CD4-positive, alpha-beta T cell treated with Interleukin-10 for 1 hour (primary cell): ENCODE data around the gene FGF19.
"Not testable (repeated sequence)": the region's sequence is repeated elsewhere in the genome, so short reads cannot be mapped to it uniquely, and the experiment has no call there.

Source experiments
- DNase-seq: peaks from one replicate; pipeline ENCODE4 v3.0.0-alpha.2; 2020

FGF19 gene

DNA sequence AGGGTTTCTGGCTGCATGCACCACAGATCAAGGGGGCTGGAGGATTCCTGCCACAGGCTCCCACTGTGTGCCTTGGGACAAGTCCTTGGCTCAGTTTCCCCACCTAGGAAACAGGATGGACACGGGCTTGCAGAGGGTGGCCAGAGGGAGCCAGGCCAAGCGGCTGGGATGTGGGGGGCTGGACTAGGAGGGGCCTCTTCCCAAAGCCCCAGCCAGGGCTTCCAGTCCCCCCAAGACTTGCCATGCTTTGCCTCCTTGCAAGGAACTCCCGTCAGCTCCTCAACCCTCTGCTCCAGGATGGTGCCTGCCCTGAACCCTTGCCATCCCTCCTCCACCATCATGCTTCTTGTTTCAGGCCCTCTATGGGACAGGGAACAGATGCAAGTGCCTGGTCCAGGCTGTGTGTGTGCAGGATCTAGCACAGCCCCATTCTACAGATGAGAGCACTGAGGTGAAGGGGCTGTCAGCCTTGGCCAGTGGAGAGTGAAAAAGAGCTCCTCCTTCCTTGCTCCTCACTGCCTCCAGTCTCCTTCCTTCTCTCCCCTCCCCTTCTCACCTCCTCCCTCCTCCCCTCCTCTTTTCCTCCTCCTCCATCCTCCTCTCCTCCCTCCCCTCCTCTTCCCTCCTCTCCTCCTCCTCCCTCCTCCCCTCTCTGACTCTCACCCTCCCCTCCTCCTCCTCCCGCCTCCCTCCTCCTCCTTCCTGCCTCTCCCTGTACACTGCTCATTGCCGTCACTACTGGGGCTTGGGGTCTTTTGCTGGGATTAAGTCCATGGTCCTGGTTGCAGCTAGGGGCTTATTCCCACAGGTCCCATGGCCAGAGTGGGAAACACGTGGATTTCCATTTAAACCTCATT lies 13.3 kb upstream of the FGF19 start:
- DNase-seq: no peak

DNA sequence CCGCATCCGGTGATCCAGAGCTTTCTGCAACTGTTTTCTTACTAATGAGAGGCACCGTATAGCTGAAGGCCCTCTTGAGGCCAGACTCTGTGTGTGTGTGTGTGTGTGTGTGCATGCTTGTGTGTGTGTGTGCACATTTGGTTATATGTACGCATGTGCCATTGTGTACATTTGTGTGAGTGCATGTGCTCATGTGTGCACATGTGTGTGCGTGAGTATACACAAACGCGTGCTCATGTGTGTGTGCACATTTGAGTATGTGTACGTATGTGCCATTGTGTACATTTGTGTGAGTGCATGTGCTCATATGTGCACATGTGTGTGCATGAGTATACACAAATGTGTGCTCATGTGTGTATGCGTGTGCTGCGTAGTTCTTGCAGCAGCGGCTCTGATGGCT lies 12.3 kb upstream of the FGF19 start:
- no peak for DNase-seq

DNA sequence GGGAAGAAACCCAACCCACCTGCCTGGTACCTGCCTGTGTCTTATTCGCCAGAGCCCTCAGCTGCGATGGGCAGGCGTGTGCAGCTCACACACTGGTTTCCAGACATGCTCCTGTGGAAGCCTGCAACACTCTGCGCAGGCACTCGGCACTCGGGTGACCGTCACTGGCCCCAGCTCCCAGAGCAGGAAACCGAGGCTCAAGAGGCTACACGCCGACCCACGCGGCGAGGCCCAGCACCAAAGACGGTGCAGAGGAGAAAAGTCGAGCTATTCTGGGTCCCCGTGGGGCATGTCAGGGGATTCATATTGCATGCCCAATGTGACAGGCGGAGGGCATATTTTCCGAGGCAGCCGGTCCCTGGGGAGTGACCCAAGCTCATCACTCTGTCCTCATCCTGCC lies 11.6 kb upstream of the FGF19 start:
- DNase-seq: no peak

DNA sequence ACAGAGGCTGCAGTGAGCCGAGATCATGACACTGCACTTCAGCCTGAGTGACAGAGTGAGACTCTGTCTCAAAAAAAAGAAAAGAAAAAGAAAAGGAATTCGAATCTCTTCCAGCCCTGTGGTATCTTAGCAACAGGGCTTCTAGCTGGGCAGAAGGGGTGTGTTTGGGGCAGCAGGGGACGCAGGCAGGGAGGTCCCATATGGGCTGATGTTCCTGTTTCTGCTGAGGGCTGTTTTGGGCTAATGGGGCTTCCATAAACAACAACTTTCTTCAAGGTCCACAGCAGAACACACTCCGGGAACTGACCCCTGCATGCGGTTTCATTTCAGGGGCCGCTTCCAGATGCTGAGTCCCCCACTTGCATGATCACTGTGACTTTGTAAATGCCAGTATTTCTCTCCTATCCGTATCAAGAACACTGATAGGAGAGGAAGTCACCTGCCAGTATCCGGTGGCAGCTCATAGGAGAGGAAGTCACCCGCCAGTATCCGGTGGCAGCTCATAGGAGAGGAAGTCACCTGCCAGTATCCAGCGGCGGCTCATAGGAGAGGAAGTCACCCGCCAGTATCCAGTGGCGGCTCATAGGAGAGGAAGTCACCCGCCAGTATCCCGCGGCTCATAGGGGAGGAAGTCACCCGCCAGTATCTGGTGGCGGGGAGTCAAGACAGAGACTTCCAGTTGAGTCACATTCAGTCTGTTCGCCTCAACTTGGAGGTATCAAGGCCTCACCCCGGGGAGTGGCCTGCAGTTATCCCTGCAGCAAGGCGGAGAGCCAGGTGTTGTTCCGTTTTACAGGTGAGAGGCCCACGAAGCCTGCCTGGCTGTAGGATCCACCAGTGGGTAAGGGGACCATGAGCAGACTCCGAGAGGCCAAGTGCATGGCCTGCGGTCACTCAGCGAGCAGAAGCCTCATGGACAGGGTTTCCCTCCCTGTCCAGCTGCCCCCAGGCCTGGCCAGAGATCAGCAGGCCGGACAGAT lies 8.3 kb upstream of the FGF19 start:
- peak; percentile 13 for DNase-seq

DNA sequence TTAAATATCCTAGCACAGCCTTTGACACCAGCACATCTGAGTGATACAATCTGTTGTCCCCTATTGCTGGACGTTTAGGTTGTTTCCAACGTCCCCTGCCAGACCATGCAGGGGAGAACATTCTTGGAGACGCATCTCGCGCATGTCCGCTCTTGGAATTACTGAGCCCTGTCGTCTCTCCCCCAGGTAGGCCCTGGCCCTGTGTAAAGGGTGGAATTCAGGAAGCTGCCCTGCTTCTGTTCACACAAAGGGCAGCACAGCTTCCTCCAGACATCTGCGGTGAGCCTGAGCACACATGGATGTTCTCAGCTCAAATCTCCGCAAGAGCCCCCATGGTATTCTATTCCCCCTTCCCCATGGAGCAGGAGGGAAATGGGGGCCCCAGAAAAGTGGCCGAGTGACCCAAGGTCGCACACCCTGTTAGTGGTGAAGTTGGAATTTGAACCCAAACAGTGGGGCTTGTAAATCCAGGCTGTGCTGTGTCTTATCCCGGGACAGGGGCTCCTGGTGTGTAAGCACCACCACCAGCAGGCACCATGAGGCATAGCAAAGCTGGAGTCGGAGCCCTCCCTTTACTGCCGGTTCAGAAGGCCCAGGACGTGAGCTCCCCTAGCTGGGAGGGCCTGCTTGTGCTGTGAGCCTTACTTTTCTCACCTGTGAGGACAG lies 5.0 kb upstream of the FGF19 start:
- no peak for DNase-seq

DNA sequence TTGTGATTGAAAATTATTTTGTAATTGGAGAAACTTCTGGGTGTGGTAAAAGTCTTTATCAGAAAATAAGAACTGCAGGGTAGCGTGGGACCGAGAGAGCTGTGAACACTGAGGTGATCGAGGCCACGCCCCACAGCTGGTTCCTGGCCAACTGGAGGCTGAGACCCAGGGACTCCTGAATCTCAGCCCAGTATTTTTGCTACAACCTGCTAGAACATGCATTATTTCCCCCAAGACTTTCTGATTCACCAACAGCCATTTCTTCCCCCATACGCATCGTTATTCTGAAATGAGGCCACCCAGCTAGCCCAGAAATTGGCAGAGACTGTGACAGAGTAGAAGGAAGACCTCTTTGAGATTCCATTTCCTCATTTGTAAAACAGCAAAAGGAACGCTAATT lies 3.4 kb upstream of the FGF19 start:
- no peak for DNase-seq

DNA sequence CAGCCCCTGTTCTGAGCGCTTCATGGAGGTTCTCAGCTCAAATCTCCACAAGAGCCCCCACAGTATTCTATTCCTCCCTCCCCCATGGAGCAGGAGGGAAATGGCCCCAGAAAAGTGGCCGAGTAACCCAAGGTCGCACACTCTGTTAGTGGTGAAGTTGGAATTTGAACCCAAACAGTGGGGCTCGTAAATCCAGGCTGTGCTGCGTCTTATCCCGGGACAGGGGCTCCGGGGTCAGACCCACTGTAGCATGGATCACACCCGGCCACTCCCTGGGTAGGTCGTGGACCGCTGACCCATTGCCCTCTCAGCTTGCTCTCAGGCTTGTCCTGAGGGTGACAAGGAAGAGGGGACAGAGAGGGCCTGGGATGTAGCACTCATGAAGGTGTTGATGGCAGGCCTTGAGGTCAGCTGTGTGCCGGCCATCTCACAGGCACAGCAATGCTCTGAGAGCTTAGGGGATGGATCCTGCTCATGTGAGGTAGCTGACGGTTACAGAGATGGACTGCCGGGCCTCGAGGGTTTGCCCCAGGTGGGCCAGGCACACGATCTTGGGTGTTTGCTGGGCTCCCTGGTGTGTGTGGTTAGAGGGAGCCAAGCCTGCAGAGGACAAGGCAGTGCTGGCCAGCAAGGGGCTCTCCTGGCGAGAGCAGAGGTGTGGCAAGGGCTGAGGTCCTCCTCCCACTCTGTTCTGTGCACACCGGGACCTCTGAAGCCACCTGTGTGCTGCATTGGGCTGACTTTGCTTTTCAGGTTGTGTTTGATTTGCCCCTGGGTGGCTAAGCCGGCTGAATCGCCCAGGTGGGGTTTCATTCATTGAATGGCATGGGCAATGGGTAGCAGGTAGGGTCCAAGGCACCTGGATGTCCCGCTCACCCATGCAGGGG lies 2.3 kb upstream of the FGF19 start:
- no peak for DNase-seq

DNA sequence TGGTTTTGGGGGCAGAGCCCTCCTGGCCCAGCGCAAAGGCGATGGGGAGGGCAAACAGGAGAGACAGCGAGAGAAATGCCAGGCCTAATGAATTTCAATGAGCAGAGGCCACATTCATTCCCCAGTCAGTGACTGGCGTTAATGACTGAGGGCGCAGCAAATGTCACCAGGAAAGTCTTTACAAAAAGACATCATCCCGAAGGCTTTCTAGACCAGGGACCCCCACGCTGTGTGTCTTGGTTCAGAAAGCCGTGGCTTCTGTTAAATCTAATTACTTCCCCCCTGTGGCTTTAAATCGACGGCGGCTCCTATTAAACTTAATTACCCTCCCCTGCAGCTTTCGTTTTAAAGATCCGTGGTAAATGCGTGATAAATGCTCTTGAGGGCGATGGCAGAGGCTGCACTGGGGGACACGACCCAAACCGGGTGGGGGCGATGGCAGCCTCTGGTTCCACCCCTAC lies 1.6 kb upstream of the FGF19 start:
- no peak for DNase-seq

DNA sequence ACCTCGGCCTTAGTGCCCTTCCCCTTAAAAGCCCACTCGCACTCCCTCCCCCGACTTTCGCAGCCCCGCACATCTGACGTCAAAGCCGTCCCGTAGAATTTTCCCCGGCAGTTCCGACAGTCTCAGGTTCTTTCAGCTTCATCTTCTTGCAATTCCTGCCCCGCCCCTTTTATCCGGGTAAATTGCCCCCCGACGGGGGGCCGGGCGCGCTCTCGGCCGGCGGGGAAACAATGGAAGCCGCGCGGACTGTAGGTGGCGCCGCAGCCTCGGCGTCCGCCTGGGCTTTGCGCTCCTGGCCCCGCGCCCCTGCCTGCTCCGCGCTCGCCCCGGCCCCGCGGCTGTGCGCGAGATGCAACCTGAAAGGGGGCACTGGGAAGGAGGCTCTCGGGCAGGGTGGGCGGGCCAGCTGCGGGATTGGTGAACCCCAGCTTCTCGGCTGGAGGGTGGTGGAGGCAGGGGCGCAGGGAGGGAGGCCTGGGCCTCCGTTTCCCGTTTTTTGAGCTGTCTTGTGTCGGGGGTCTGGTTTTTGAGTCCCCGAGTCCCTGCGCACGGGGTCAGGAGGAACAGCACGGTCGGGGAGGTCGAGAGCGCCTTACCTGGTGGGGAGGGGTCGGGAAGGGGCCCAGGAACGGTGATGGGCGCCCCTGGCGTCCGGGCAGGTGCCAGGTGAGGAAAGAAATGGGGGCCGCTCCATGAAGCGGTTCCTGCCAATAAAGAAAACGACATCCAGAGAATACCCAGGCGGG lies 859 bp upstream of the FGF19 start:
- DNase-seq: no peak

DNA sequence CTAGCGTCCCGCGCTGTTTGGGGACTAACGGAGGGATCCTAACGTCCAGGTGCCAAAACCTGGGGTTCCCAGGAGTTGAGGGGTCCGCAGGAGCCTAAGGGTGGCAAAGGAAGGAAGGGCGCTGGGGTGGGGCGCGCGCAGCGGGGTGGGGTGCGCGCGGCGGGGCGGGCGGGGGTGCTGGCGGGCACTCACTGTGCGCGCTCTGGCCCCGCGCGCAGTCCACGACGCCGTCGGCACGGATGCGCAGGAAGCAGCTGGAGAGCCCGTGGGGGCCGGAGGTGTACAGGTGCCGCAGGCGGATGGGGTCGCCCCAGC lies 412 bp downstream of the FGF19 start:
- DNase-seq: no peak

DNA sequence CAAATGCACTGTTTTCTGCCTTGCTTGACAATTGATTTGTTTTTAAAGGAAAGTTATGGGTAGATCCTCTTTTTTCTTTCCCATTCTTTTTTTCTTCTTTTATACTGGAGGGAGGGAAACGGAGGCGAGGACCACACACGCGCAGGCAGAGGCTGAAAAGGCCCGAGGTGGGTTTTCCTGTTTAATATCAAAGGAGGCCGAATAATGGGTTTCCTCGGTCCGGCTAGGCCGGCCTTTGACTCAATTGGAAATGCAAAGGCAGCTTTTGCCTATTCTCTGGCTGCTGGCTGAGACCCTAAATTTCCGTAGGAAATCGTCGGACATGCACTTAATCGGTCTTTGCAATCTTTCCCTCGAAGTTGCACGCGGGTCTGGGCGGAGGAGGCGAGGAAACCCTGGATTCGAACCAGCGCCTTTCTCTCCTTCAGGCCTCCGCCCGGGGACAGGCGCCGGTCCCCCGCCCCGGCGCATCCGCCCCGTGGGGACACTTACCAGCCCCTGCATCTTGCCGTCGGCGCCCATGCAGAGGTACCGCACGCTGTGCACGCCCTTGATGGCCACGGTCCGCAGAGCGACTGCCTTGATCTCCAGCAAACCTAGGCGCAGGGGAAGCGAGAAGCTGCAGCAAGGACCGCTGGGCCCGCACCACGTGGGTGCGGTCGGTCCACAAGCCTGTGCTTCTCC lies 911 bp downstream of the FGF19 start:
- no peak for DNase-seq

DNA sequence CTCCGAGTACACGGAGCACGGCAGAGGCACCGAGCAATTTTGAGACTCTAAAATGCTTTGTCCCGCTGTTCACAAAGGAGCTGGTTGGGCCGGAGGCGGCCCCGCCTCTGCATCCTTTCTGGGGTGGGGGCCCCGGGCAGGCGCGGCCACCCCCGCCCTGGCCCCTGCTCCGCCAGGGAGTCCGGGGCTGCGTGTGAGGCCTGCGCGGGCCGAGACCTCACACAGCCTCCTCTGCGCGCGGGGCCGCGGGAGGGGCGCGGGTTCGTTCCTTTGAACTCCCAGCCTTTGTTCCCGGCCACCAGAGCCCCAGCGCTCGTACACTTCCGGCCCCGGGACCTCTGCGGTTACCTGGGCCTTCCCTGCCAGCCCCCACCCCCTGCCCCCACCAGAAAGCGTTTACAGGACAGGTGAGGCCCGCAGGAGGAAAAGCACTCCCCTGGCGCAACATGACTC lies 1.6 kb downstream of the FGF19 start:
- no peak for DNase-seq

DNA sequence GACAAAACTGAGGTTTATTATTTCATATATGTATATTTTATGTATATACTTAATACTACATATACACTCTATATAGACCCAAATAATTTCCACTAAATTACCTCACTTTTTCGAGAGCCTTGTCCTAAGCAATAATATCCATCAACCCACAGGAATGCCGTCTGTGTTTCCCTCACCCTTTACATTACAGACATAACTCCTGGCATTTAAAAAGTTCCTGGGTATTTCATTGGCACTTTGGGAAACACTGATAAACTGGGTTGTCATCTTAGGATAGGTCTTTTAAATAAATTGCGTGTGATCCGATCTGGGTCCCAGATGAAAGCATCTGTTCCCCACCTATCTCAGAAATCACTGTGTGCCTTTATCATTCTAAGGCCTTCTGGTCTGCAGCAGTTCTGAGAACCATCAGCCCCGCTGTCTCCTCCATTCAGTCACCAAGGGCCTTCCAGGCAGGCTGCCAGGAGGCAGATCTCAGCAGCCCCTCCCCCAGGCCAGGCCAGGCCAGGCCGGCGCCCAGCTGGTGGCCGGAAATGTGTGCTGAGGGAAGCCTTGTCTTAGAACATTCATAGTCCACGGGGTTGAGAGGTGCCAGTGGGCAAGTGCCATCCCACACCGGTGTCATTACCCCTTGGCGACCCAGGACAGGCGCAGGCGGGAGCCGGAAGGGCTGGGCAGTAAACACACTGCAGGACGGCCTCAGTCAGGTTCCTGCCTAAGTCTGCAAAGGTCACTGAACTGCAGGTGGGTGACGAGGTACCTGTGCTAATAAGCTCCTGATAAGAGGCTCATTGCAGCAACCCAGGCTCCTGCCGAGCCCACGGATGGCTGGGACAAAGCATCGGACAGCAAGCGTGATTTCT lies 3.3 kb downstream of the FGF19 start:
- no peak for DNase-seq

DNA sequence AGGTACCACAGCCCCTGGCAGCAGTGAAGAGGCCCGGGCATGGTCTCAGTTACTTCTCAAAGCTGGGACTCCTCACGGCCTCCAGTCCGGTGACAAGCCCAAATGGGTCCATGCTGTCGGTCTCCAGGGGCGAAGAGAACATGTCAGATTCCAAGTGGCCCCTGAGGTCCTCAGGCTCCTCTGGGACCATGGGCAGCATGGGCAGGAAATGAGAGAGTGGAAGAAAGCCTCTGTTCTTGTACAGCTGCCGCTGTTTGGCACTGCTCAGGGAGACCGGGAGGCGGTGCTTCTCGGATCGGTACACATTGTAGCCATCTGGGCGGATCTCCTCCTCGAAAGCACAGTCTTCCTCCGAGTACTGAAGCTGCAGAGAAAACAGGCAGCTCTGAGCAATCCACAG lies 4.6 kb downstream of the FGF19 start:
- no peak for DNase-seq

DNA sequence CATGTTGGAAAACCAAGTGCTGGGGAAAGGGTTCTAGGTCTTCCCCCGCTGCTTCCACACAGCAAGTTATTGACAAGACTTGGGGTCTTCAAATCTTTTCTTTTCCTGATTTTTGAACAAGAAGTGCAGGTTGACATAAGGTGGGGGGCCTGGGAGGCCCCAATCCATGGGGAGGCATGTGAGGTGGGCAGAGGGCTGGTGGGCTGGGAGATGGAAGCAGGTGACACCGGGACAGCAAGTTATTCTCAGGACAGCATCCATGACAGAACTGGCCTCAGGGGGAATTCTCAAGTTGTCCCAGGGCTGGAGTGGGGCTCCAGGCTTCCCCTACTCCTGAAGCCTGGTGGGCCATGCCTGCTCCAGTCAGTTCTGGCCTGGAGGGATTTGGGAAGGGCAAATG lies 5.5 kb downstream of the FGF19 start:
- no peak for DNase-seq

DNA sequence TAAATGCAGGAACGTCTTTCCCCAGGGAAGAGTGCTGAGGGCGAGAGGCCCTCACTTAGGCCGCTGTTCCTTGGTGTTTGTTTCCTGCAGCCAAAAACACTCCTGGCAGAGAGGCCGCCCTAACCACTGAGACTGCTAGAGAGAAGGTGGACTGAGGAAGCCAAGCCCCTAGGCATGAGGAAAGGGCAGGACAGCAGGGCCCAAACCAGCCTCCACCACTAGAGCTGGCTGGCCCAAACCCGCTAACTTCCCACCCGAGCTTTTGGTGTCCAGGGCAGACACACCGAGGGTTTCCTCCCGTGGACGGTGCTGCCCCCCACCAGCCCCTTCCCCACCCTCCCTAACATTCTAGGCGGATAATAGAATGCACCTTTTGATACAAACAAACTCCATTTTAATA lies 6.0 kb downstream of the FGF19 start:
- DNase-seq: no peak

DNA sequence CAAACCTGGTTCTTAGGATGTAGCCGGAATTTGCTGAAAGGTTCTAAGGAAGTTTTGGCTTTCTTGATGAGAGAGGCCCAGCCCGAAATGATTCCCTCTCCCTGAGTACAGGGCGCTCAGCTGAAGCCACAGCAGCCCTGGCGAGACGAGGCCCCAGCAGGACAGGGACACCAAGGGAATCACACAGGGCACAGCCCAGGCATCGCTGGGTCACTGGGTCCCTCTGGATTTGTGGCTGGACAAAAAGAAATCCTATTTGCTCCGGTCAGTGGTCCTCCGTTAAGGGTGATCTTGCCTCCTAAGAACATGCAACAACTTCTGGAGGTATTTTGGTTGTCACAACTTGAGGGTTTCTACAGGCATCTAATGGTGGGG lies 6.4 kb downstream of the FGF19 start:
- no peak for DNase-seq

DNA sequence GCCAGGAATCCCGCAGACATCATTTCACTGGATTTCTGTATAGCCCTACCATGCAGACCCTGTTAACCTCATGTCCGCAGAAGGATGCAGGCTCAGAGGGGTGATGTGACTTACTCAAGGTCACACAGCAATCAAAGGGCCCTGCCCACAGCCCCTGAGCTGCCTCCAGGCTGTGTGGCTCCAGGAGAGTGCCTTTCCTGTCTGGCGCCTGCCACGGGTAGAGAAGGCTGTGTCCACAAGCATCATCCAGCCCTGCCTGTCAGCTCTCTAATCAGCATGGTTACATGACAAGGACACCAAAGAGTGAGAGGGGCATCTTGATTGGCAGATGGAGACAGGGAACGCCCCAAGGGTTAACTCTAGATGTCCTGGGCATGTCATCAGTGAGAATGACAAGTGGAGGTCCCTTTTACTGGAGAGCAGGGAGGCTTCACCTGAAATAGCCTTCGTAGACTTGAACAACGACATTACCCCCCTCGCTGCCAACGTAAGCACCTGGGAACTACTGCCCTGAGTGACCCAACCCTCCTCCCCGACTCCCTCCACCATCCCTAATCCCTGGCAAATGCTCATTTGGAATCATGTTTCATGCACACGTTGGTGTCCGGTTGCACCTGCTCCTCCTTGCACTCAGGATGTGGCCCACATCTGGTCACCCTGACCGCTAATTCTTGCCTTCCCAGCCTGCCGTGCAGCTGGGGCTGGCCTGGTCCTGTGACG lies 6.9 kb downstream of the FGF19 start:
- DNase-seq: no peak

DNA sequence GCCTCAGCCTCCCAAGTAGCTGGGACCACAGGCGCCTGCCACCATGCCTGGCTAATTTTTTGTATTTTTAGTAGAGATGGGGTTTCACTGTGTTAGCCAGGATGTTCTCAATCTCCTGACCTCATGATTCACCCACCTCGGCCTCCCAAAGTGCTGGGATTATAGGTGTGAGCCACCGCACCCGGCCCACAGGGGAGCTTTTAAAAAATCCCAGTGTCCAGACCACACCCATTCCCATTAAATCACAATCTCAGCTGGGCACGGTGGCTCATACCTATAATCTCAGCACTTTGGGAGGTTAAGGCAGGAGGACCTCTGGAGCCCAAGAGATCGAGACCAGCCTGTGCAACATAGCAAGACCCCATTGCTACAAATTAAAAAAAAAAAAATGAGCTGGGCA lies 7.8 kb downstream of the FGF19 start:
- not testable (repeated sequence) for DNase-seq
